BE2C (cell line): ENCODE results near the gene BAZ1A.

Experiments used
- DNase-seq: peaks from one replicate; pipeline ENCODE4 v3.0.0-alpha.2; 2020
- H3K27me3 ChIP-seq: fragments of 250-450 bp; sonication (Bioruptor Pico); 2 replicates; pipeline ENCODE4 v1.5.1; 2020; ENCODE audit warnings: mild to moderate bottlenecking
- H3K36me3 ChIP-seq: fragments of 250-450 bp; sonication (Bioruptor Pico); 2 replicates; pipeline ENCODE4 v1.5.1; 2020; ENCODE audit warnings: mild to moderate bottlenecking
- H3K4me1 ChIP-seq: fragments of 250-450 bp; sonication (Bioruptor Pico); 2 replicates; pipeline ENCODE4 v1.5.1; 2020
- H3K4me3 ChIP-seq: 2 replicates; pipeline ENCODE4 v1.5.1; 2011; ENCODE audit warnings: low read depth, low read length
- H3K9me3 ChIP-seq: fragments of 250-450 bp; sonication (Bioruptor Pico); 2 replicates; pipeline ENCODE4 v1.5.1; 2020
- CTCF ChIP-seq: IDR thresholded peaks from 2 replicates; pipeline ENCODE4 v1.5.1; 2012; ENCODE audit warnings: mild to moderate bottlenecking, low read depth, low read length

The BAZ1A gene

GRCh38 chr14:34874386-34875030, 652 bp downstream of the BAZ1A start:
- peak overlapping the region; percentile 91 for H3K4me3 ChIP-seq
- H3K9me3 ChIP-seq, result no peaks in the 10 kb centered on the region
- H3K27me3 ChIP-seq, result no peaks in the 10 kb centered on the region
- H3K36me3 ChIP-seq, result peaks cover 9% of the 10 kb centered on the region
- no peak for TF ChIP-seq CTCF
- DNase-seq, result peak; percentile 61
- H3K4me1 ChIP-seq, result no peaks in the 10 kb centered on the region; the same call in 1 of the 2 replicates

- no peak for TF ChIP-seq CTCF
- Histone ChIP-seq H3K4me3 (peak overlapping the region; percentile 91), H3K9me3 (no peaks in the 10 kb centered on the region), H3K27me3 (no peaks in the 10 kb centered on the region), H3K4me1 (no peaks in the 10 kb centered on the region; the same call in 1 of the 2 replicates), H3K36me3 (peaks cover 9% of the 10 kb centered on the region)
- DNase-seq, result peak; percentile 89
Observed at GRCh38 chr14:34873589-34874385, 1.4 kb downstream of the BAZ1A start.

GRCh38 chr14:34872822-34873588, 2.2 kb downstream of the BAZ1A start:
- peaks cover 1% of the 10 kb centered on the region for H3K4me1 ChIP-seq
- peaks cover 10% of the 10 kb centered on the region for H3K36me3 ChIP-seq
- H3K9me3 ChIP-seq, result no peaks in the 10 kb centered on the region
- no peak for DNase-seq
- no peak for TF ChIP-seq CTCF
- H3K27me3 ChIP-seq, result no peaks in the 10 kb centered on the region
- H3K4me3 ChIP-seq, result peak overlapping the region; percentile 91

GRCh38 chr14:34867199-34867598, 8.0 kb downstream of the BAZ1A start:
- no peak for TF ChIP-seq CTCF
- Histone ChIP-seq H3K27me3 (no peaks in the 10 kb centered on the region), H3K36me3 (peaks cover 31% of the 10 kb centered on the region), H3K4me1 (peaks cover 8% of the 10 kb centered on the region), H3K4me3 (no peak overlapping the region), H3K9me3 (no peaks in the 10 kb centered on the region)
- peak; percentile 74 for DNase-seq

GRCh38 chr14:34865889-34866574, 9.1 kb downstream of the BAZ1A start:
- DNase-seq, result no peak
- Histone ChIP-seq H3K27me3 (no peaks in the 10 kb centered on the region), H3K4me1 (peaks cover 8% of the 10 kb centered on the region), H3K9me3 (no peaks in the 10 kb centered on the region), H3K4me3 (no peak overlapping the region), H3K36me3 (peaks cover 33% of the 10 kb centered on the region)
- TF ChIP-seq CTCF, result no peak; the same call in 1 of the 2 replicates
